ENCODE results near the gene SMIM10L1.

The SMIM10L1 gene
- total RNA-seq: 11.2 to 29.4 (median 20.8) reads per million in 17 experiments

DNA sequence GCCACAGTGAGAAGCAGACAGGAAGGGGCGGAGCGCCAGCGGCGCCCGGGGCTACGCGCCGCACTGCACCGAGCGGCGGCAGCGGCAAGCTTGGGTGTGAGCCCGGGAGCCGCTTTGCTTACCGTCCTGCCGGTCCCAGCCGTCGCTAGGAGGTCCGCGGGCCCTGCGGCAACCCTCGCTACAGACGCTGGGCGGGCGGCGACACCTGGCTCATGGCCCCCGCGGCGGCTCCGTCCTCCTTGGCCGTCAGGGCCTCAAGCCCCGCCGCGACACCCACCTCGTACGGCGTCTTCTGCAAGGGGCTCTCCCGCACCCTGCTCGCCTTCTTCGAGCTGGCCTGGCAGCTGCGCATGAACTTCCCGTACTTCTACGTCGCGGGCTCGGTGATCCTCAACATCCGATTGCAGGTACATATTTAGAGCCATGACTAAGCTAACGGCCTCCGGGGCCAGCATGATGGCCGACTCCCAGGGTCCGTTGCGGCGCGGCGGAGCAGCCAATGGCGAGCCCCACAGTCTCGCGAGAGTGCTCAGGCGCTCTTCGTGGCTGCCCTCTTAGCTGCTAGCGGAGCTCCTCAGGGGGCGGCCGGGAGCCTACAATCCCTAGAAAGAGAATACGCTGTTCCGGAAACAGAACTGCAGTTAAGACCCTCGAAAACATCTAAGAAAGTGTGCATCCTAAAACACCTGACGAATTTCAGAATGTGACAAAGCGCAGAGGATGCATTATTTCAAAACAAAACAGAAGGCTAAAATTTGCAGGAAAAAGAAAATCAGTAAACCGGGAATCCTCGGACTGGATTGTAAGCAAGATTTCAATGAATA lies at the start of gene SMIM10L1:
Gene SMIM10L1 (plus strand): TSS at position 50 of the 824 bp plus-strand sequence. CDS start 163 bp downstream, at position 213.
- peak; percentile 95 to 99 (median 97) for DNase-seq

DNA sequence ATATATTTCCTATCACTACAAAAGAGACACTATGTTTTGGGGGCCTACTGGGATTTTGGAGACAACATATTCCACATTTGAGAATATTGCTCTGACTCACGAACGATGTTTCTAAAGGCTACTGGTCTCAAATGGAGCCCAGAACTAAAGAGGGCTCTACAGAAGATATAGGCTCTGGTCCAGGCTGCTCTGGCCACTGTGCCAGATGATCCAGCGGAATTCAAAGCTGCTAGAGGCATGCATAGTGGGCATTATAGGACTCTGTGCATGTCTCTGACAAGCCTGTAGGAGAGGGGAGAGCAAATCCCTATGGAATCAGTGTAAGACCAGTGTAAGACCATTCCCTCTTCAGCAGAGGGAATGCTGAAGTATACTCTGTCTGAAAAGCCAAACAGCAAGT lies 40.6 kb upstream of the SMIM10L1 start:
- DNase-seq: no peak

DNA sequence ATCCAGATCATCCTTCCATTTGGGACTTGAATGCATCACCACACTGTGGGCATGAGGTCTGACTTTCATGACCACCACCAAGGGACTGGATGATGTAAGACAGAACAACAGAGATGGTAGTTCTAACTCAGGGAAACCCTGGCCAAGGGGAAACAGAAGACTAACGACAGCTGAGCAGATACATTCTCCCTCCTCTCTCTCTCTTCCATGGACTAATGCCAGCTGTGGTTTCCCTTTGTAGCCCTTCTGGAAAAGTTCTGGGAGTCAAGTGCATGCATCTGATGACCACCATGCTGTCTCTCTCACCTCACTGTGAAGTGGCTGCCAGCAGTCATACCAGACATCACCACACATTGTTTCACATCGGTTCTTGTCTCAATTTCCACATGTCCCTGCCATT lies 40.0 kb upstream of the SMIM10L1 start:
- no peak for DNase-seq

DNA sequence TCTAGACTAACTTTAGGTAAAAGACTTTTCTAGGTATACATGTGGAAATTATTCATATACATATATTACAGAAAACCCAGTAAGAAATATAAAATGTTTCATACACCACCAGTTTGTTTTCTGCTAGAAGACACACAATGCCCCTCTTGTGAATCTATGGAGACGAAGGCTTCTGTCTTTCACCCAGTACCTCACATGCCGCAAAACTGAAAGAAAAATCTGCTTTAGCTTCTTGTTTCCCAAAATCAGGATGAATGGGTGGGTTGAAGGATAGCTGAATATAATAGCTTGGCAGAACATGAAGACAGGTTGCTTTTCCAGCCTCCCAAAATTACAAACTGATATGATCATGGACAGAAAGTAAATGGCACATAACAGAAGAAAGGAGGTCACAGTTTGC lies 37.8 kb upstream of the SMIM10L1 start:
- DNase-seq: no peak

DNA sequence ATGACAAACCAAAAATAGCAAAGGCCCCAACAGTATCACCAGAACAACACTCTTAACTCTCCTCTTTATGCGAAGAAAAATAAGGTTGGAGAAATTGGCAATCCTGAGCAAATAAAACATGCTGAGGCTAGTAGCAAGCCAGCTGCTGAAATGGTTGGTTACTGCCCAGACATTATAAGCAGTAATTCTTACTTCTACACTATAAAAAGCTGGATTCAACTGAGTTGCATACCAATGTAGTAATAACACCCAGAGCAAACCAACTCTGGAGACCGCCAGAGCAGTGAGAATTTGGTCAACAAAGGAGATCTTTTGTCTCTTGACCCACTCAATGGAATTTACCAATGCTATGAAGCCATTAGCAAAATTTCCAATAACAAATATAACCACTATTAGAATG lies 37.2 kb upstream of the SMIM10L1 start:
- no peak for DNase-seq

DNA sequence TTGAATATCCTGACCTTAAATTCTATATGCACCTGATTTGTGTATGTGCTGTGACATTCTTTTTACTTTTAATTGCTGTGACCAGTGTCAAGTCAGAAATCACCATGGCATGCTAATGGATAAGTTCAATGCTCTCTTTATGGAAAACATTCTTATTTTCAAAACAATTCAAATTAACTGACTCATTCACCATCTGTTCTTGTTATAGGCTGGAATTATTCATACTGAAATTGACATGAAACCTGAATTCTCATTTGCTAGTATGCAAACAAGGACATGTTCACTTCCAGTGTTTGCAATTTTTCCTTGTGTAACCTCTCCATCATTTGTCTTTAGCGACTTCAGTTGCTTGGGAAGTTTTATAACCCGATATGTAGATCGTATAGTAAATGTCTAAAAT lies 36.7 kb upstream of the SMIM10L1 start, which contains the start of gene TAS2R30:
Gene TAS2R30 (minus strand): TSS at position 340 of the 400 bp plus-strand sequence. CDS start 400 bp downstream, outside the sequence.
- DNase-seq: no peak

DNA sequence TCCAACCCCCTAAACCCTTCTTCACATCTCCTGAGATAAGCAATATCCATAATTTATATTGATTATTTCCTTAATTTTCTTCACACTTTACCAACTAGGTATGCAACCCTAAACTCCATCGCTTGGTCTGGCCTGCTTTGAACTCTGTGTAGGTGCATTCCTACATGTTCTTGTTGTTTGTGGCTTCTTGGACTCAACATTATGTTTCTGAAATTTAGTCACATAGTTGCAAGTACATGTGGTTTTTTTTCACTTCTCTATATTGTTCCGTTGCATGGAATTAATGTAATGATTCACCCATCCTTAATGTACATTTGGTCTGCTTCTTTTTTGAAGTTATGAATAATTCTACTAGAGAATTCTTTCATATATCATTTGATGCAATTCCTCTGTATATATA lies 34.9 kb upstream of the SMIM10L1 start:
- DNase-seq: peak in 1 of 4 experiments; percentile 21

DNA sequence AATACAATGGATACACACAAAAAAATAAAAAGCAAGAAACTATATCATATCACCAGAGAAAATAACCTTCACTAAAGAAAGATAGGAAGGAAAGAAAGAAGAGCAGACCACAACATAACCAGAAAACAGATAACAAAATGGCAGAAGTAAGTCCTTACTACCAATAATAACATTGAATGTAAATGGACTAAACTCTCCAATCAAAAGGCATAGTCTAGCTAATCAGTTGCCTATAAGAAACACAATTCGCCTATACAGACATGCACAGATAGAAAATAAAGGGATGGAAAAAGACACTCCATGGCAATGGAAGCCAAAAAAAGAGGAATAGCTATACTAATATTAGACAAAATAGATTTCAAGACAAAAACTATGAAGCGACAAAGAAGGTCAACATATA lies 27.6 kb upstream of the SMIM10L1 start:
- no peak for DNase-seq

DNA sequence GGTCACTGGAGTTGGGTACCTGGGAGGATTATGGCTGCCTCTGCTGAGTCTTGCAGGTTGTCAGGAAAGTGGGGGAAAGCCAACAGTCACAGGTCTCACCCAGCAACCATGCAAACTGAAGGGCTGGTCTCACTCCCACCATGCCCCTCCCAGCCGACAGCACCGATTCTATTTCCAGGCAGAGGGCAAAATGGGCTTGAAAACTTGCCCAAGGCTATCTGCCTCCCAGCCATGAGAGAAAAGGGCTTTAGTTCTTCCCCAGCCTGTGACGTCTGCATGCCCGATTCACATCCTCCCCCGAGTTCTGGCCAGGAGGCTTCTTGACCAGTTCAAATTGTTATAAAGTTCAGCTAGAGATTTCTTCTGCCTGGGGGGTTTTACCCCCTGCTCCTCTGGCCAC lies 26.7 kb upstream of the SMIM10L1 start:
- DNase-seq: no peak

DNA sequence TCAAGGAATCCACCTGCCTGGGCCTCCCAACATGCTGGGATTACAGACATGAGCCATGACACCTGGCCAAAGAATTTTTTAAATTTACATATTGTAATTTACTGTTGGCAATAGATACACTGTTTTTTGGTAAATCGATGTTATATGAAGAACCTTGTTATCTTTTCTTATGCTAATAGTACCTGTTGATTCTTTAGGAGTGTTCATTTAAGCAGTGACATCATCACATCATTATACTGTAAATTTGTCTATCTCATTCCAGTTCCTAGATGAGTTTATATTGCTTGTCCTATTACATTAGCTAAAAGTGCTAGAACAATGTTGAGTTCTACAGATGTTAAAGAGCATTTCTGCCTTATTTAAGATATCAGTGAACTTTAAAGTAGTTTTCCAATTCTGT lies 23.6 kb upstream of the SMIM10L1 start:
- DNase-seq: no peak

DNA sequence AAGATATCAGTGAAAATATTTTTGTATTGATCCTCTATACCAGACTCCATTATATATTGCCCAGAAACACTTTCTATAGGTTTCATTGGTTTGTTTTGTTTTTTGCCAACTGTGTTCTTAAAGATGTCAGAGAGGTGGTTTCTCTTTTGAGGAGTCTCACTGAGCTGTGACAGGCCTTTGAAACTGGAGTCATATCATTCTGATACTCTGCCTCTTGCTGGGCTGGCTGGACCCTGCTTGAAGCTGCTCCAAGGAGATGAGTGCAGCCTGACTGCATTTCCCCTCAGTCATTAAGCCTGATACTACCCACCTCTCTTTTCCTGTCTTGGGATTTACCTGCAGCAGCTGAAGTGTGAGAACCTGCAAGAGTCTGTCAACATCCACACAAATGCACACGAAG lies 20.2 kb upstream of the SMIM10L1 start:
- DNase-seq: no peak

DNA sequence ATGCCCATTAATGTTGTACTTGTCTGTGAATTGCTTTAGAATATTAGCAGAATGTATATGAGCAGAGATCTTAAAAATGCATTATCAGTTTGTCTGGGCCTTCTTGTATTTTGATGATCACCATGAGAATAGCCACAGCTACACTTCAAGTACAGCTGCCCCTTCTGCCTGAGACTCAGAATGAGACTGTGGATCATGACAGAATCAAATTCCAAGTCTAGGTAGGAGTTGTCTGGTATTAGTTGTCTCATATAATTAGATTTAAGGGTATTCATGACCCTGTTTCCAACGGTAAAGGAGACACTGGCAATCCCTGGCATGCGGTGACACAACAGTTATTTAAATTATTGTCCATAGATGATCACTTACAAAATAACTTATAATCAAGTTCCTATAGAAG lies 18.3 kb upstream of the SMIM10L1 start:
- no peak for DNase-seq

DNA sequence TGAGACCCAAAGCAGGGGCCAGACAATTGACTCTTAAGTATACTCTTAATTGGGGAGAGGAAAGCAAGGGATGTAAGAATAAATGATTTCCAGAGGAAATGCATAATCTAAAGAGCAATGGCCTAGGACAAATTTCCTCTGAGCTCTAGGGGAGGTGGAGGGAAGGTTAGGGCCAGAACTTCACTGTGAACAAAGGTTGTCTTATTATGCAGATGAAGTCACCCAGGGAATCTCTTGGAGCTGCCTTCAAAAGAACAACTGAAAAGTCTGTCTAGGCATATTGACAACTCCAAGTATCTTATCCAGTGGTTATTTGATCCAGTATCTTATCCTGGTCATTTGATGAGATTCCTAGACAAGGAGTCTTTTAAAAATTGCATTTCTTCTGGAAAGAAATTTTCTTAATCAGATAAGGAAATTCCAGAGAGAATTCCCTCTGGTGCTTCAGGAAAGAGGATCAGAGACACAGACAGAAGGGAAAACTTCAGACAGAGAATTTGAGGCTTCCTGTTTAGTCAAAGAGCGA lies 16.5 kb upstream of the SMIM10L1 start:
- no peak for DNase-seq

DNA sequence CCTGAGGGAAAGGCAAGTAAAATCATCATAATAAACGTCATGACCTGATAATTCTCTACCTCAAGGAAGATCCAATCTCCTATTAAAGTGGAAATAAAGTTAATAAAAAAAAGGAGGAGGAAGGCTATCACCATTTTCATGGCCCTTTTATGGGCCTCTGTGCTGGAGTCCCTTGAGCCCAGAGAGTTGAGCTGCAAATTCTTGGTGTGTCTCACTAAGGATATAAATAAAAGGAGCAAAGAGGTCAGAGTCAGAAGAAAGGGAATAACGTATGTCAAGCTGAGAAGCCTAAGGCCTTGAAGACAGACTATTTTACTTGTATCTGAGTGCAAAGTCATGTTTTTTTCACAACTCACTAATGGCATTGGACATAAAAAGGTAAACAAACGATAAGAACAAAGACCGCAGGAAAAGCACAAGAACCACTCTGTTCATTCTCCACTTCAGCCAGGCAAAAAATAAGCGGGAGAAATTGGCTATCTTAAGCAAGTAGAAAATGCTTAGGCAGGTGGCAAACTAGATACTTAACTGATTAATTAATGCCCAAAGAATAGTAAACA lies 12.0 kb upstream of the SMIM10L1 start:
- no peak for DNase-seq

DNA sequence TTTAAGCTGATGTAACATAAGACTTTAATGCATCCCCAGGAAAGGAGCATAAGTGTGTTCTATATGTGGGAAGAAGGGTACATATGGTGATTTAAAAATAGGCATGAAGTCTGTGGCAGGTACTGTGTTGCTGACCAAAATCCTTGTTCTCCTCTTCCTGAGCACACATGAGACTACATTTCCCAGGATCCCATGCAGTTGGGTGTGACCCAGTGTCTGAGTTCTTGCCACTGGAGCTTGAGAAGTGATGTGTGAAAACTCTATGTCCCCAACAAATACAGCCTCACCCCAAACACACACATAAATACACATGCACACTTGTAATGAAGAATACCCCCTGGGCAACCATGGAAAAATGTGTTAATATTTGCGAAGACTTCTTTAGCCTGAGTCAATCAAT lies 8.5 kb upstream of the SMIM10L1 start:
- no peak for DNase-seq

DNA sequence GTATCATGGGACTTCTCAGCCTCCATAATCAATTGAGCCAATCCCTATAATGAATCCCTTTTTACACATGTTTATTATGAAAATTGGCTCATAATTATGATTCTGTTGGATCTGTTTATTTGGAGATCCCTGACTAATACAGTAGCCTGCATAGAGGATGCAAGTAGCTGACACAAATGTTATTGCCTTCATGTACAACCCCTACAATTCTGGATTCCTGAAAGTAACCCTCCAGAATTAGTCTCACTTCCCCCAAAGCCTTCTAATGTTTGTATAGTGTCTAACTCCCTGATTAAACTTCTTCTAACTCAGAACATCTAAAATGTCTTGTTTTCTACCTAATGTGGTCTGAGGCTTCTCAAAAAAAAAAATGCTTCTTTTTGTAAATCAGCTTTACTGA lies 6.6 kb upstream of the SMIM10L1 start:
- DNase-seq: peak in 1 of 4 experiments; percentile 4

DNA sequence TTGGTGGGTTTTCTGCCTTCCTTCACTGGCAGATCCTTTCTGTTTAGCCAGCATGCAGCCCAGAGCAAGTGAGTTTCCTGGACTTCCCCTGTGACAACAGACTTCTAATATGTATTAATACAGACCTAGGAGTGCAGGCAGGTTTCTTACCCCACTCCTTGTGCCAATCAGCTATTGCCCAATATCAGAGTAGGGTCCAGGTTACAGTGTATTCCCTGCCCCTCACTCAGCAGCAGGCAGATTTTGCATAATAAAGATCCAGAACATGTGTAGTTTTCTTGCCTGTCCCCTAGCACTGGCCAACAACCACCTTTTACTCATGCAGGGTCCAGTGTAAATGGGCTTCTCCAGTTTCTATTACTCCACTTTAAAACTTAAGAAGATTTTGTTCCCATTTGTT lies 4.7 kb upstream of the SMIM10L1 start:
- DNase-seq: no peak

DNA sequence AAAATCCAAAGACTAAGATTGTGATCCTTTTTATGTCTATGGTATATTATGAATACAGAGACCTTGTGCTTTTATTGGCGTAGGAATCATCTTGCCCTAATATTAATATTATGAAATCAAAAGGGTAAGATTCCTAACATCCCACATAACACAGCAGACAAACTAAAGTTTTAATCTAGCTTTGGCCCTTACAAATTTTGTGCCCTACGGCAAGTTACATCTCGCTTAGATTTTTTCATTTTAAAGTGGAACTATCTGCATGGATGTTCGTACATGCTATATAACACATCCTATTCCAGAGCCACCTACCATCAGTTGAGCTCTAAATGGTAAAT lies 217 bp upstream of the SMIM10L1 start:
- DNase-seq: no peak

DNA sequence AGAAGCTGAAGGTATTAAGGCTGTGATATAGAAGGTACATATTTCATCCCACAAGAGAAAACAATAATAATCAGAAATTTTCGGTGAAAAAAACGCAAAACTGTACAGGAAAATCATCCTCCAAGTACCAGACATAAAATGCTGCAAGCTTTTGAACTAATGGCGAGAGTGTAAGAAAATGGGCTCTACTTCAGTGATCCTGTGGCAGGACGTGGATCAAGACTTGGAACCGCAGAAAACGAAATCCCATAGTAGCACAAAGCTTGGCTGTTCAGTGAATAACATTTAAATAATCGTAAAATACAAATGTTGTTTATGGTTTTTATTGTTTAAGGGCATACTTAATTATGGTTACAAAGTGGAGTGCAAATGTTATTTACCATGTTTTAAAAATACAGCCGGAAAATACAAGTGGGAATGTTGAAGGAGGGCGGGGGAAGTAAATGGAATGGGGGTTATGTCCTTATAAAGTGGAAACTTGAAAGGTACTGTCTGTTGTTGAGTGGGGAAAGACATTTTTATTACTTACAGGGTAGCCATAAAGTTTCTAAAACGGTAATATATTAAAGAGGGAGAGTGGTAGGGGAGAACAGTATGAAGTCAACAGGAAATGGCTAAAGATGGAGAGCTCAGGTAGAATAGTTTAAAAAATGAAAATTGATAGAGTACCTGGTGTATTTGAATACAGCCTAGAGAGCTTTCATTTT lies 1.1 kb downstream of the SMIM10L1 start:
- peak; percentile 1 to 33 (median 3) for DNase-seq

DNA sequence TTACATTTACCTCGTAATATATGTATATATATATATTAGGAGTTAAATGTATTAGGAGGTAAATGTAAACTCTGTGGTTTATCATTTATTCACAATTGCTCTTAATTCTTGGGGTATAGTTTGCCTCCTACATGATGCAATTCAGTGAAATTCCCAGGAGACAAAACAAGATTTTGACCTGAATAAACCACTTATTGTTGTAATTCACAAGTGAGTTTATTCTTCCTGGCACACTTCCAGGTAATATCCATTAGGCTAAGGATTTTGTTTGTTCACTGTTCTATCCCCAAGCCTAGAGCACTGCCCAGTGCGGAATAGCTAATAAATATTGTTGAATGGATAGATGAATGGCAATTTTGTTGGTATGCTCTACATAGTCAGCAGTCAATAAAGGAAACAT lies 3.0 kb downstream of the SMIM10L1 start:
- DNase-seq: no peak

DNA sequence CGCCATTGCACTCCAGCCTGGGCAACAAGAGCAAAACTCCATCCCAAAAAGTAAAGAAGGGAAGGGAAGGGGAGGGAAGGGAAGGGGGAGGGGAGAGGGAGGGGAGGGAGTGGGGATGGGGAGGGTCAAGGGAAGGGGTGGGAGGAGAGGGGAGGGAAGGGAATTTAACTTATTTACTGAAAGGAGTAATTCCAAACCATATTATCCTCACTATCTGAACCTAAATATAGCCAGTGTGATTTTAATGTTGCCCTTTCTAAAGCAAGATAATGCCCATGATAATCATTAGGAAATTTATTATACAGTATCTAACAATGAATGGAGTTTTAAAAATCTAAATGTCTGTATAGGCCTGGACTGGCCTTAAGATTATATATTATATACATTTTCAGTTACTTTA lies 7.3 kb downstream of the SMIM10L1 start:
- DNase-seq: no peak

DNA sequence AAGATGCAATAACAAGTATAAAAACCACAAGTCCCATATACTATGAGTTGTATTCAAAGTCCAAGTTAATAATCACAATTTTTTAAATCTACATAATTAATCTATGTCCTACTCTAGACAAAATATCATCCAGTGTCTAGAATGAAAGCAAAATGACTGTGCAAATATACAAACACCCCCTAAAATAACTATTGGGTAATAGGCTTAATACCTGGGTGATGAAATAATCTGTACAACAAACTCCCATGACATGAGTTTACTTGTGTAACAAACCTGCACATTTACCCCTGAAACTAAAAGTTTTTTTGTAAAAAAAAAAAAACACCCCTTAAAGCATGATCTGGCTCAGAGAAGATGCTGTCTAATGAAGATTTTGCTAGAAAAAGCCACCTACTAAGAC lies 11.5 kb downstream of the SMIM10L1 start:
- no peak for DNase-seq

DNA sequence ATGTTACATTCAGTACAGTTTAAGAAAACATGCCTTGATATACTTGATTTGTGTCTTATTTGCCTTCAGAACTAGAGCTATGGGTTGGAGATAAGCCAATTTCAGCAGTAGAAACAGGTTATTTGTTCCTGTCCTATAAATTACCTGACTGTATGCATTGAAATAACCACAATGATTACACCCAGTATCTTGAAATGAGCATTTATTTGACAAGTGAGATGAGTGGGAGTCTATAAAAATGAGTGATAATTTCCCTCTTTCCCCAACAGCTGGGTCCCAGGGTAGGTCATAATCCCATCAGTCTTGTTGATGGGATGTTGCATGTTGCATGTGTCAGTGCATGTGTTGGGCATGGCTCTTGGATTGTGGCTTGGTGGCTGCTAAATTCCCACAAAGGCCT lies 12.0 kb downstream of the SMIM10L1 start:
- no peak for DNase-seq

DNA sequence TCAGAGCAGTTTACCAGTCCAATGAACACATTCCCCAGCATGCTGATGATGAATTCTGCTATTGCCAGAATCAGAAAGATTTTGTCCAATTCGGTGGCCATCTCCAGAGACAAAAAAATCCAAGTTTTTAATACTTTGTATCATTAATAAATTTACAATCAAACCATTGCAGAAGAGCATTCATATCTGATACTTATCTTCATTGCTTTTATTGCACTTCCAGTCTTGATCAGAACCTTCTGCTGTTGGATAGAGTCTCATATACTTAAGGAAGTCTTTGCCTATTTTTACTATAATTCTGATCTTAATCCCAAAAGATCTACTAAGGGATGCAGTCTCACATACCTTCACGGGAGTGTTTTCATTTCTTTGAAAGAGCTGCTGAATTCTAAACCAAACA lies 15.8 kb downstream of the SMIM10L1 start, which contains the start of gene TAS2R42:
Gene TAS2R42 (minus strand): TSS at position 101 of the 400 bp plus-strand sequence. CDS start 0 bp downstream, at position 101.
- no peak for DNase-seq

All from suppressor macrophage (primary cell).